Tibial artery (tissue), 4 donors: ENCODE results near the gene ZIM2.

Experiments used
- DNase-seq, 2 donors: peaks; one replicate each; pipeline ENCODE4 v3.0.0-alpha.2; 2019
- H3K27ac ChIP-seq, 2 donors: fragments of 200-600 bp; sonication (generic) in 1 of 2; 1 replicate in 1 of 2; 2 replicates in 1 of 2; pipeline ENCODE4 v1.5.1; 2018 to 2019; ENCODE audit warnings: mild to moderate bottlenecking in 1 of 2
- H3K27me3 ChIP-seq, 2 donors: fragments of 200-600 bp; sonication (generic) in 1 of 2; one replicate each; pipeline versions ENCODE4 v1.5.1 to v1.6.0; 2016 to 2019
- H3K36me3 ChIP-seq, 3 donors: fragments of 200-600 bp; sonication (generic) in 2 of 3; one replicate each; pipeline ENCODE4 v1.5.1; 2016 to 2019; ENCODE audit warnings: mild to moderate bottlenecking in 2 of 3
- H3K4me1 ChIP-seq, 4 donors: fragments of 200-600 bp; sonication (generic) in 2 of 4; 1 replicate in 3 of 4; 2 replicates in 1 of 4; pipeline ENCODE4 v1.5.1; 2016 to 2019
- H3K4me3 ChIP-seq, 2 donors: fragments of 200-600 bp; sonication (generic) in 1 of 2; 1 replicate in 1 of 2; 2 replicates in 1 of 2; pipeline ENCODE4 v1.5.1; 2018 to 2019; ENCODE audit warnings: mild to moderate bottlenecking in 2 of 2
- H3K9me3 ChIP-seq, 3 donors: fragments of 200-600 bp; sonication (generic) in 1 of 3; one replicate each; pipeline ENCODE4 v1.5.1; 2016 to 2019
- CTCF ChIP-seq, 2 experiments: fragments of 200-600 bp in 1 of 2; fragments of 450-650 bp in 1 of 2; IDR thresholded peaks; one replicate each; pipeline ENCODE4 v1.5.1; 2017 to 2019; ENCODE audit warnings: antibody characterized with exemption in 2 of 2, mild to moderate bottlenecking in 1 of 2, moderate library complexity in 1 of 2
- intact Hi-C: fragments of 100-400 bp; cut with DNase I; formaldehyde crosslinking; loops from one replicate; pipeline ENCODE4 v1.15.0; 2023; ENCODE audit warnings: low total_unique reads

ZIM2 gene

GRCh38 chr19:56823417-56823816 lies 17.1 kb downstream of the ZIM2 start:
- TF ChIP-seq CTCF (IDR thresholded peaks at IDR 0.05), result no peak
- peaks cover 38 to 50% (median 42%) of the 10 kb centered on the region in 3 donors for H3K36me3 ChIP-seq
- intact Hi-C loops, result no loop called here
- H3K27me3 ChIP-seq, result no peaks in the 10 kb centered on the region
- H3K4me3 ChIP-seq, result no peak overlapping the region
- no peak for DNase-seq
- H3K9me3 ChIP-seq, result no peaks in the 10 kb centered on the region
- no peaks in the 10 kb centered on the region for H3K4me1 ChIP-seq
- H3K27ac ChIP-seq, result no peak overlapping the region

- H3K4me1 ChIP-seq, result no peaks in the 10 kb centered on the region
- TF ChIP-seq CTCF (IDR thresholded peaks at IDR 0.05), result no peak
- intact Hi-C loops, result no loop called here
Observed at GRCh38 chr19:56822755-56823154, 17.8 kb downstream of the ZIM2 start.

GRCh38 chr19:56821675-56822074 lies 18.9 kb downstream of the ZIM2 start:
- no peaks in the 10 kb centered on the region for H3K27me3 ChIP-seq
- H3K9me3 ChIP-seq, result no peaks in the 10 kb centered on the region
- no peak overlapping the region for H3K27ac ChIP-seq
- DNase-seq, result no peak
- peaks cover 42 to 66% (median 52%) of the 10 kb centered on the region in 3 donors for H3K36me3 ChIP-seq
- intact Hi-C loops, result no loop called here
- H3K4me3 ChIP-seq, result no peak overlapping the region
- TF ChIP-seq CTCF (IDR thresholded peaks at IDR 0.05), result no peak
- no peaks in the 10 kb centered on the region for H3K4me1 ChIP-seq

More at GRCh38 chr19:56822755-56823154, 17.8 kb downstream of the ZIM2 start:
- no peaks in the 10 kb centered on the region for H3K9me3 ChIP-seq
- no peak for DNase-seq
- H3K27me3 ChIP-seq, result no peaks in the 10 kb centered on the region
- no peak overlapping the region for H3K27ac ChIP-seq
- H3K4me3 ChIP-seq, result no peak overlapping the region
- peaks cover 42 to 57% (median 42%) of the 10 kb centered on the region in 3 donors for H3K36me3 ChIP-seq

GRCh38 chr19:56821209-56821608 lies 19.3 kb downstream of the ZIM2 start:
- no peak for TF ChIP-seq CTCF (IDR thresholded peaks at IDR 0.05)
- Histone ChIP-seq H3K9me3 (no peaks in the 10 kb centered on the region), H3K4me1 (no peaks in the 10 kb centered on the region), H3K4me3 (no peak overlapping the region), H3K27ac (no peak overlapping the region), H3K36me3 (peaks cover 42 to 66% (median 54%) of the 10 kb centered on the region in 3 donors), H3K27me3 (no peaks in the 10 kb centered on the region)
- intact Hi-C loops, result no loop called here
- DNase-seq, result no peak

- Histone ChIP-seq H3K27ac (no peak overlapping the region), H3K9me3 (no peaks in the 10 kb centered on the region), H3K36me3 (peaks cover 42 to 61% (median 60%) of the 10 kb centered on the region in 3 donors), H3K27me3 (no peaks in the 10 kb centered on the region), H3K4me1 (no peaks in the 10 kb centered on the region), H3K4me3 (no peak overlapping the region)
- no peak for DNase-seq
- intact Hi-C loops, result no loop called here
- TF ChIP-seq CTCF (IDR thresholded peaks at IDR 0.05), result no peak
Observed at GRCh38 chr19:56819166-56819565, 21.4 kb downstream of the ZIM2 start.

- Histone ChIP-seq H3K27ac (no peak overlapping the region), H3K36me3 (peaks cover 7 to 32% (median 27%) of the 10 kb centered on the region in 3 donors), H3K4me3 (no peak overlapping the region), H3K9me3 (no peaks in the 10 kb centered on the region), H3K27me3 (no peaks in the 10 kb centered on the region), H3K4me1 (no peaks in the 10 kb centered on the region)
- TF ChIP-seq CTCF (IDR thresholded peaks at IDR 0.05), result no peak
- intact Hi-C loops, result no loop called here
- DNase-seq, result no peak
Observed at GRCh38 chr19:56814656-56815055, 25.9 kb downstream of the ZIM2 start.
